NCI-H748 treated with DMSO at 0.1 percent for 48 hours (cell line): ENCODE results near the gene KCNK15.

Experiments
- DNase-seq: peaks from one replicate; lab custom pipeline; 2025; lab: John Stamatoyannopoulos, UW

KCNK15 gene

GRCh38 chr20:44715499-44716308, 30.0 kb upstream of the KCNK15 start:
- DNase-seq = no peak

- no peak for DNase-seq
These were observed 29.2 kb upstream of the KCNK15 start for GRCh38 chr20:44716309-44717106.

- DNase-seq = no peak
These were observed 27.7 kb upstream of the KCNK15 start for GRCh38 chr20:44717986-44718385.

GRCh38 chr20:44719841-44720240, 25.8 kb upstream of the KCNK15 start:
- no peak for DNase-seq

- no peak for DNase-seq
These were observed 25.1 kb upstream of the KCNK15 start for GRCh38 chr20:44720621-44720996.

- DNase-seq = no peak
These were observed 24.5 kb upstream of the KCNK15 start for GRCh38 chr20:44720997-44721784.

- DNase-seq = no peak
These were observed 23.9 kb upstream of the KCNK15 start for GRCh38 chr20:44721785-44722054.

- no peak for DNase-seq
These were observed 22.7 kb upstream of the KCNK15 start for GRCh38 chr20:44722990-44723389.

GRCh38 chr20:44723391-44723790, 22.3 kb upstream of the KCNK15 start:
- DNase-seq = no peak

- DNase-seq = no peak
These were observed 21.8 kb upstream of the KCNK15 start for GRCh38 chr20:44723798-44724362.

GRCh38 chr20:44724423-44725091, 21.1 kb upstream of the KCNK15 start:
- DNase-seq = no peak

- DNase-seq = no peak
These were observed 19.8 kb upstream of the KCNK15 start for GRCh38 chr20:44725837-44726236.

GRCh38 chr20:44727039-44727438, 18.6 kb upstream of the KCNK15 start:
- no peak for DNase-seq

- DNase-seq = no peak
These were observed 18.0 kb upstream of the KCNK15 start for GRCh38 chr20:44727651-44728050.

- DNase-seq = no peak
These were observed 16.7 kb upstream of the KCNK15 start for GRCh38 chr20:44728801-44729443.

GRCh38 chr20:44730441-44730840, 15.2 kb upstream of the KCNK15 start:
- no peak for DNase-seq

GRCh38 chr20:44731657-44732056, 14.0 kb upstream of the KCNK15 start:
- DNase-seq = no peak

- DNase-seq = no peak
These were observed 13.3 kb upstream of the KCNK15 start for GRCh38 chr20:44732327-44732726.

GRCh38 chr20:44733341-44734069, 12.2 kb upstream of the KCNK15 start:
- no peak for DNase-seq

- DNase-seq = no peak
These were observed 10.7 kb upstream of the KCNK15 start for GRCh38 chr20:44734938-44735337.

- DNase-seq = no peak
These were observed 9.9 kb upstream of the KCNK15 start for GRCh38 chr20:44735816-44736169.
